HCT116 (cell line): ENCODE results near the gene EDN2. TPM values are rescaled to one million over a fixed set of nuclear protein-coding genes. Genes with fewer than 3 reads are reported as not detected.

ENCODE experiments used
- ATAC-seq: fragments of 200-7000 bp; cut with Tn5 transposase; 2 replicates; pipeline ENCODE4 v1.9.1; 2020; ENCODE audit warnings: mild to moderate bottlenecking, moderate library complexity
- BruUV-seq: library from RNA; stranded (reverse); fragments of 400-500 nt; replicated peaks from 2 replicates; lab custom pipeline; 2021; lab: Mats Ljungman, UMichigan
- CTCF ChIA-PET: fragments of 300-600 bp; sonication (Branson Sonifier 250); formaldehyde crosslinking; loops from one replicate; lab custom pipeline; 2021; ENCODE audit warnings: antibody characterized with exemption; lab: Charles Lee
- POLR2A ChIA-PET: fragments of 300-600, 350-600 bp; sonication (Branson Sonifier 250); formaldehyde crosslinking; loops from one replicate; lab custom pipeline; 2021; ENCODE audit warnings: antibody characterized with exemption; lab: Charles Lee
- RAD21 ChIA-PET, 2 experiments: fragments of 300-600 bp; sonication (Branson Sonifier 250); formaldehyde crosslinking; loops; one replicate each; lab custom pipeline; 2023; ENCODE audit warnings: low total read pairs in 2 of 2; ENCODE audit not compliant: uncharacterized antibody in 2 of 2, unreplicated experiment in 2 of 2, low non-redundant PET in 1 of 2; lab: Charles Lee
- DNase-seq: peaks from one replicate; pipeline ENCODE4 v3.0.0-alpha.2; 2010; ENCODE audit warnings: low read depth, low spot score
- H2AFZ ChIP-seq: fragments of 200-600 bp; shearing (Covaris generic), sonication (generic); 2 replicates; pipeline ENCODE4 v1.6.1; 2017; ENCODE audit warnings: low read depth, mixed run types, mixed read lengths, antibody characterized with exemption, low read length; ENCODE audit not compliant: poor library complexity, severe bottlenecking
- H3K27ac ChIP-seq: 2 replicates; pipeline ENCODE4 v1.5.1; 2012; ENCODE audit warnings: low read depth, low read length
- H3K27me3 ChIP-seq: fragments of 200-600 bp; sonication (generic); 2 replicates; pipeline ENCODE4 v1.6.1; 2016; ENCODE audit warnings: mixed run types, low read length, mixed read lengths; ENCODE audit not compliant: insufficient read depth
- H3K36me3 ChIP-seq, 2 experiments: fragments of 200-500 bp in 1 of 2; fragments of 200-600 bp in 1 of 2; sonication (Bioruptor generic) in 1 of 2; sonication (generic) in 1 of 2; 2 replicates each; pipeline versions ENCODE4 v1.5.1 to v1.6.1; 2014 to 2016; ENCODE audit warnings: low read length in 2 of 2, inconsistent platforms in 1 of 2, mixed read lengths in 1 of 2, mixed run types in 1 of 2; ENCODE audit not compliant: insufficient read depth in 2 of 2, control insufficient read depth in 1 of 2
- H3K4me1 ChIP-seq, 2 experiments: fragments of 200-600 bp in 1 of 2; sonication (generic) in 1 of 2; 2 replicates each; pipeline versions ENCODE4 v1.5.1 to v1.6.1; 2012 to 2017; ENCODE audit warnings: low read length in 2 of 2, inconsistent platforms in 1 of 2, mild to moderate bottlenecking in 1 of 2, mixed read lengths in 1 of 2, mixed run types in 1 of 2, moderate library complexity in 1 of 2; ENCODE audit not compliant: insufficient read depth in 2 of 2, control insufficient read depth in 1 of 2
- H3K4me2 ChIP-seq: fragments of 200-600 bp; sonication (generic); 2 replicates; pipeline ENCODE4 v1.6.1; 2017; ENCODE audit warnings: mixed run types, low read length, mixed read lengths
- H3K4me3 ChIP-seq, 2 experiments: fragments of 200-600 bp in 1 of 2; sonication (generic) in 1 of 2; replicated peaks in 1 of 2; 2 replicates each; pipeline ENCODE4 v1.5.1; 2011 to 2016; ENCODE audit warnings: low read length in 2 of 2, control low read depth in 1 of 2, low read depth in 1 of 2, mild to moderate bottlenecking in 1 of 2, mixed read lengths in 1 of 2, mixed run types in 1 of 2
- H3K79me2 ChIP-seq: fragments of 200-600 bp; sonication (generic); 2 replicates; pipeline ENCODE4 v1.6.1; 2017; ENCODE audit warnings: mild to moderate bottlenecking, mixed run types, low read length, moderate library complexity, mixed read lengths; ENCODE audit not compliant: insufficient read depth
- H3K9ac ChIP-seq: fragments of 200-600 bp; sonication (generic); 2 replicates; pipeline ENCODE4 v1.6.1; 2016; ENCODE audit warnings: low read length, mixed read lengths
- H3K9me2 ChIP-seq: fragments of 200-600 bp; sonication (generic), shearing (Covaris generic); 2 replicates; pipeline ENCODE4 v1.6.1; 2017; ENCODE audit warnings: mixed run types, mild to moderate bottlenecking, moderate library complexity; ENCODE audit not compliant: insufficient read depth
- H3K9me3 ChIP-seq, 2 experiments: fragments of 200-500 bp in 1 of 2; fragments of 200-600 bp in 1 of 2; sonication (Bioruptor generic) in 1 of 2; sonication (generic) in 1 of 2; 2 replicates each; pipeline ENCODE4 v1.6.1; 2014 to 2017; ENCODE audit warnings: low read length in 2 of 2, mixed read lengths in 2 of 2, inconsistent platforms in 1 of 2, low read depth in 1 of 2, mild to moderate bottlenecking in 1 of 2, mixed run types in 1 of 2, moderate library complexity in 1 of 2; ENCODE audit not compliant: control insufficient read depth in 1 of 2, insufficient read depth in 1 of 2
- H4K20me1 ChIP-seq: fragments of 200-600 bp; sonication (generic), shearing (Covaris generic); 2 replicates; pipeline ENCODE4 v1.6.1; 2017; ENCODE audit warnings: mixed run types, mild to moderate bottlenecking, moderate library complexity; ENCODE audit not compliant: insufficient read depth
- CBX3 ChIP-seq: IDR thresholded peaks from 2 replicates; pipeline ENCODE4 v1.6.1; 2012; ENCODE audit warnings: low read depth
- EZH2phosphoT487 ChIP-seq: fragments of 200-600 bp; IDR thresholded peaks from 2 replicates; pipeline ENCODE4 v1.6.1; 2018; ENCODE audit warnings: antibody characterized with exemption, borderline replicate concordance
- POLR2AphosphoS5 ChIP-seq: IDR thresholded peaks from 2 replicates; pipeline ENCODE4 v1.6.1; 2011; ENCODE audit warnings: mild to moderate bottlenecking, low read depth, low read length, moderate library complexity
- TCF7L2 ChIP-seq: IDR thresholded peaks from 2 replicates; pipeline ENCODE4 v1.7.0; 2011; ENCODE audit warnings: borderline replicate concordance, inconsistent platforms; ENCODE audit not compliant: insufficient read depth, insufficient read length; ENCODE audit errors: extremely low read depth
- ZNF274 ChIP-seq: fragments of 200-500 bp; sonication (Bioruptor generic); IDR thresholded peaks from 2 replicates; pipeline ENCODE4 v1.6.1; 2014; ENCODE audit warnings: mild to moderate bottlenecking, low read depth, low read length, inconsistent platforms
- intact Hi-C: fragments of 100-400 bp; cut with micrococcal nuclease; formaldehyde crosslinking; loops from 2 replicates; pipeline ENCODE4 v1.10.0; 2022
- total RNA-seq: library from RNA; stranded (reverse); gene quantifications from one replicate; pipeline ENCODE4 v1.2.1, GENCODE V29; 2021; ENCODE audit not compliant: unreplicated experiment
- TF ChIP-seq, protein P1 (sequence below), 3 experiments: fragments of 200-600 bp in 1 of 3; sonication (generic) in 1 of 3; IDR thresholded peaks in 2 of 3; conservative IDR thresholded peaks in 1 of 3; 2 replicates each; pipeline ENCODE4 v1.5.1; 2012 to 2017; ENCODE audit warnings: low read depth in 2 of 3, low read length in 2 of 3, antibody characterized with exemption in 1 of 3, borderline replicate concordance in 1 of 3, control low read depth in 1 of 3, mild to moderate bottlenecking in 1 of 3, mixed read lengths in 1 of 3, mixed run types in 1 of 3, moderate library complexity in 1 of 3; ENCODE audit not compliant: insufficient read depth in 1 of 3
- TF ChIP-seq, protein P2 (sequence below): IDR thresholded peaks from 2 replicates; pipeline ENCODE4 v1.6.1; 2012; ENCODE audit warnings: low read depth
- TF ChIP-seq, protein P3 (sequence below): IDR thresholded peaks from 2 replicates; pipeline ENCODE4 v1.6.1; 2011; ENCODE audit warnings: mild to moderate bottlenecking, low read length, moderate library complexity; ENCODE audit not compliant: insufficient replicate concordance; ENCODE audit errors: extremely low read depth

Gene EDN2
- total RNA-seq, 1 experiment from 2014 or later, result not detected

DNA sequence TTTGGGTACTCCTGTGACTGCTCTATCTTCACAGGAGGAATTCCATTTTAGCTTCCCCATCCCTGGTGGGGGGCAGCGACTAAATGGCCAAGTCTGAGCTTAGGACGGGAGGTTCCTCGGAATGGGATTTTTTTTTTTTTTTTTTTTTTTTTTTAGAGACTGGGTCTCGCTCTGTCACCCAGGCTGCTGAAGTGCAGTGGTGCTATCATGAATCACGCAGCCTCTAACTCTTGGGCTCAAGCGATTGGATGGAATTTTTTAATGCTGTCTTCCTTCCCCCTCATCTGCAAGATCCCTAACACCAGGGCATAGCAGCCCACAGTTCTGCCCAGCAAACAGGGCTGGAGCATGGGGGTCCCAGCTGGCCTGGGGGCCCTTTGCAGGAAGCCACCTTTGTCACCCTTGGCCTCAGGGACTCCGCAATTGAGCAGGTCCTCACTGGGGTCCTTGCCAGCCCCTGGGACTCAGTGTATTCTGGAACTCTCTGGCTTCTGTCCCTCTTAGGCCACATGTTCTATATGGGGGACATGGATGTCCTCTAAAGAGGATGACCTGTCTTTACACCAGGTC lies 13.1 kb upstream of the EDN2 start:
- Histone ChIP-seq H3K27ac (no peak overlapping the region), H3K4me3 (no peak overlapping the region), H3K9me2 (no peaks in the 10 kb centered on the region), H2AFZ (no peak overlapping the region), H3K4me2 (no peak overlapping the region), H4K20me1 (no peaks in the 10 kb centered on the region), H3K36me3 (no peaks in the 10 kb centered on the region), H3K4me1 (peaks cover 69 to 90% of the 10 kb centered on the region in 2 experiments), H3K9ac (0 out of 2 replicates have a peak overlapping the region, but pooled peaks have one; percentile 75), H3K9me3 (no peaks in the 10 kb centered on the region), H3K27me3 (no peaks in the 10 kb centered on the region), H3K79me2 (no peaks in the 10 kb centered on the region)
- TF ChIP-seq POLR2AphosphoS5, result no peak
- TF ChIP-seq, protein P1, sequence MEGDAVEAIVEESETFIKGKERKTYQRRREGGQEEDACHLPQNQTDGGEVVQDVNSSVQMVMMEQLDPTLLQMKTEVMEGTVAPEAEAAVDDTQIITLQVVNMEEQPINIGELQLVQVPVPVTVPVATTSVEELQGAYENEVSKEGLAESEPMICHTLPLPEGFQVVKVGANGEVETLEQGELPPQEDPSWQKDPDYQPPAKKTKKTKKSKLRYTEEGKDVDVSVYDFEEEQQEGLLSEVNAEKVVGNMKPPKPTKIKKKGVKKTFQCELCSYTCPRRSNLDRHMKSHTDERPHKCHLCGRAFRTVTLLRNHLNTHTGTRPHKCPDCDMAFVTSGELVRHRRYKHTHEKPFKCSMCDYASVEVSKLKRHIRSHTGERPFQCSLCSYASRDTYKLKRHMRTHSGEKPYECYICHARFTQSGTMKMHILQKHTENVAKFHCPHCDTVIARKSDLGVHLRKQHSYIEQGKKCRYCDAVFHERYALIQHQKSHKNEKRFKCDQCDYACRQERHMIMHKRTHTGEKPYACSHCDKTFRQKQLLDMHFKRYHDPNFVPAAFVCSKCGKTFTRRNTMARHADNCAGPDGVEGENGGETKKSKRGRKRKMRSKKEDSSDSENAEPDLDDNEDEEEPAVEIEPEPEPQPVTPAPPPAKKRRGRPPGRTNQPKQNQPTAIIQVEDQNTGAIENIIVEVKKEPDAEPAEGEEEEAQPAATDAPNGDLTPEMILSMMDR (IDR thresholded peaks at IDR 0.05 in 2 of 3, conservative IDR thresholded peaks at IDR 0.05 in 1 of 3; ENCODE audit: borderline replicate concordance in 1 of 3, insufficient read depth in 1 of 3, low read depth in 2 of 3, low read length in 2 of 3), result no peak
- no peak for TF ChIP-seq CBX3
- TF ChIP-seq ZNF274, result no peak
- no peak for TF ChIP-seq EZH2phosphoT487
- no peak for TF ChIP-seq TCF7L2
- TF ChIP-seq, protein P2, sequence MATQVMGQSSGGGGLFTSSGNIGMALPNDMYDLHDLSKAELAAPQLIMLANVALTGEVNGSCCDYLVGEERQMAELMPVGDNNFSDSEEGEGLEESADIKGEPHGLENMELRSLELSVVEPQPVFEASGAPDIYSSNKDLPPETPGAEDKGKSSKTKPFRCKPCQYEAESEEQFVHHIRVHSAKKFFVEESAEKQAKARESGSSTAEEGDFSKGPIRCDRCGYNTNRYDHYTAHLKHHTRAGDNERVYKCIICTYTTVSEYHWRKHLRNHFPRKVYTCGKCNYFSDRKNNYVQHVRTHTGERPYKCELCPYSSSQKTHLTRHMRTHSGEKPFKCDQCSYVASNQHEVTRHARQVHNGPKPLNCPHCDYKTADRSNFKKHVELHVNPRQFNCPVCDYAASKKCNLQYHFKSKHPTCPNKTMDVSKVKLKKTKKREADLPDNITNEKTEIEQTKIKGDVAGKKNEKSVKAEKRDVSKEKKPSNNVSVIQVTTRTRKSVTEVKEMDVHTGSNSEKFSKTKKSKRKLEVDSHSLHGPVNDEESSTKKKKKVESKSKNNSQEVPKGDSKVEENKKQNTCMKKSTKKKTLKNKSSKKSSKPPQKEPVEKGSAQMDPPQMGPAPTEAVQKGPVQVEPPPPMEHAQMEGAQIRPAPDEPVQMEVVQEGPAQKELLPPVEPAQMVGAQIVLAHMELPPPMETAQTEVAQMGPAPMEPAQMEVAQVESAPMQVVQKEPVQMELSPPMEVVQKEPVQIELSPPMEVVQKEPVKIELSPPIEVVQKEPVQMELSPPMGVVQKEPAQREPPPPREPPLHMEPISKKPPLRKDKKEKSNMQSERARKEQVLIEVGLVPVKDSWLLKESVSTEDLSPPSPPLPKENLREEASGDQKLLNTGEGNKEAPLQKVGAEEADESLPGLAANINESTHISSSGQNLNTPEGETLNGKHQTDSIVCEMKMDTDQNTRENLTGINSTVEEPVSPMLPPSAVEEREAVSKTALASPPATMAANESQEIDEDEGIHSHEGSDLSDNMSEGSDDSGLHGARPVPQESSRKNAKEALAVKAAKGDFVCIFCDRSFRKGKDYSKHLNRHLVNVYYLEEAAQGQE, result no peak
- TF ChIP-seq, protein P3, sequence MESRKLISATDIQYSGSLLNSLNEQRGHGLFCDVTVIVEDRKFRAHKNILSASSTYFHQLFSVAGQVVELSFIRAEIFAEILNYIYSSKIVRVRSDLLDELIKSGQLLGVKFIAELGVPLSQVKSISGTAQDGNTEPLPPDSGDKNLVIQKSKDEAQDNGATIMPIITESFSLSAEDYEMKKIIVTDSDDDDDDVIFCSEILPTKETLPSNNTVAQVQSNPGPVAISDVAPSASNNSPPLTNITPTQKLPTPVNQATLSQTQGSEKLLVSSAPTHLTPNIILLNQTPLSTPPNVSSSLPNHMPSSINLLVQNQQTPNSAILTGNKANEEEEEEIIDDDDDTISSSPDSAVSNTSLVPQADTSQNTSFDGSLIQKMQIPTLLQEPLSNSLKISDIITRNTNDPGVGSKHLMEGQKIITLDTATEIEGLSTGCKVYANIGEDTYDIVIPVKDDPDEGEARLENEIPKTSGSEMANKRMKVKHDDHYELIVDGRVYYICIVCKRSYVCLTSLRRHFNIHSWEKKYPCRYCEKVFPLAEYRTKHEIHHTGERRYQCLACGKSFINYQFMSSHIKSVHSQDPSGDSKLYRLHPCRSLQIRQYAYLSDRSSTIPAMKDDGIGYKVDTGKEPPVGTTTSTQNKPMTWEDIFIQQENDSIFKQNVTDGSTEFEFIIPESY, result no peak
- ATAC-seq (no peak), DNase-seq (no peak)
- intact Hi-C loops, result no loop called here
- ChIA-PET CTCF (no interaction called here), POLR2A (no interaction called here), RAD21 (no interaction called here)
- BruUV-seq, result no TSS peak
